Esophagus muscularis mucosa (tissue), 3 donors: Measurements from ENCODE around the gene YIPF6.

Source experiments
- POLR2A ChIP-seq: fragments of 450-650 bp; IDR thresholded peaks from one replicate; pipeline ENCODE4 v1.6.1; 2017; ENCODE audit warnings: antibody characterized with exemption, moderate library complexity, mild to moderate bottlenecking, low read depth
- TF ChIP-seq, protein P1 (sequence below), 3 experiments: fragments of 200-600 bp in 2 of 3; fragments of 450-650 bp in 1 of 3; sonication (generic) in 2 of 3; IDR thresholded peaks; one replicate each; pipeline ENCODE4 v1.5.1; 2017 to 2019; ENCODE audit warnings: antibody characterized with exemption in 3 of 3, mild to moderate bottlenecking in 2 of 3, moderate library complexity in 1 of 3

DNA sequence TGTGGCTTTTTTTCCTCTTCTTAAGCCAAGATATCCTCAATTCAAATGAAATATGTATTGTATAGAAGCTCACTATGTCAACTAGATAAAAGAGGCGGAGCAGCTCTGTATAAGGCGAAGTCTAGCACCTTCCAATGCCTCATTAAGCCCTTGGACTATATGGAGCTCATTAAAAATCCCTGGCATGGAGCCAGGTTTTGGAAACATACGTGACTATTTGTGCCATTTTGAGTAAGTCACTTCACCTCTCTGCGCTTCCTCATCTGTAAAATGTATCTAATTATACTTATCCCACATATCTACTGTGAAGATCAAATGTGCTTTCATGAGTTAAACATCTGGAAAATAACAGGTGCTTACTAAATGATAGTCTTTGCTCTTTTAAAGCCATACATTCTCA is 57.2 kb downstream of the YIPF6 start:
- TF ChIP-seq, protein P1, sequence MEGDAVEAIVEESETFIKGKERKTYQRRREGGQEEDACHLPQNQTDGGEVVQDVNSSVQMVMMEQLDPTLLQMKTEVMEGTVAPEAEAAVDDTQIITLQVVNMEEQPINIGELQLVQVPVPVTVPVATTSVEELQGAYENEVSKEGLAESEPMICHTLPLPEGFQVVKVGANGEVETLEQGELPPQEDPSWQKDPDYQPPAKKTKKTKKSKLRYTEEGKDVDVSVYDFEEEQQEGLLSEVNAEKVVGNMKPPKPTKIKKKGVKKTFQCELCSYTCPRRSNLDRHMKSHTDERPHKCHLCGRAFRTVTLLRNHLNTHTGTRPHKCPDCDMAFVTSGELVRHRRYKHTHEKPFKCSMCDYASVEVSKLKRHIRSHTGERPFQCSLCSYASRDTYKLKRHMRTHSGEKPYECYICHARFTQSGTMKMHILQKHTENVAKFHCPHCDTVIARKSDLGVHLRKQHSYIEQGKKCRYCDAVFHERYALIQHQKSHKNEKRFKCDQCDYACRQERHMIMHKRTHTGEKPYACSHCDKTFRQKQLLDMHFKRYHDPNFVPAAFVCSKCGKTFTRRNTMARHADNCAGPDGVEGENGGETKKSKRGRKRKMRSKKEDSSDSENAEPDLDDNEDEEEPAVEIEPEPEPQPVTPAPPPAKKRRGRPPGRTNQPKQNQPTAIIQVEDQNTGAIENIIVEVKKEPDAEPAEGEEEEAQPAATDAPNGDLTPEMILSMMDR (IDR thresholded peaks at IDR 0.05), result no peak
- TF ChIP-seq POLR2A, result no peak
